Activated naive CD8-positive, alpha-beta T cell treated with anti-CD3 and anti-CD28 coated beads, Interleukin-2, amount 10 ng/mL, durations not matched to agents 7 days and 5 days (primary cell): ENCODE results near the gene CACYBP. TPM values are rescaled to one million over a fixed set of nuclear protein-coding genes. Genes with fewer than 3 reads are reported as not detected.
A peak's percentile ranks its signal among the peaks of the same experiment; 100 is the strongest.

Source experiments
- ATAC-seq: fragments of 150-1000 bp; cut with Tn5 transposase; one replicate; pipeline ENCODE4 v1.10.0; 2021; ENCODE audit warnings: low read depth, moderate library complexity
- POLR2A ChIA-PET: fragments of 350-600 bp; sonication (Branson Sonifier 250); formaldehyde crosslinking; loops from one replicate; lab custom pipeline; 2021; ENCODE audit warnings: antibody characterized with exemption; lab: Charles Lee
- DNase-seq: peaks from one replicate; pipeline ENCODE4 v3.0.0; 2021
- H3K27ac Mint-ChIP-seq: one replicate; pipeline ENCODE4 v1.8.0; 2022; ENCODE audit warnings: mild to moderate bottlenecking, mixed read lengths
- H3K27me3 Mint-ChIP-seq: one replicate; pipeline ENCODE4 v1.8.0; 2022; ENCODE audit warnings: mild to moderate bottlenecking, moderate library complexity, mixed read lengths
- H3K36me3 Mint-ChIP-seq: one replicate; pipeline ENCODE4 v1.8.0; 2021; ENCODE audit warnings: mild to moderate bottlenecking, mixed read lengths
- H3K4me1 Mint-ChIP-seq: one replicate; pipeline ENCODE4 v1.8.0; 2021; ENCODE audit warnings: mixed read lengths
- H3K4me3 Mint-ChIP-seq: one replicate; pipeline ENCODE4 v1.8.0; 2022; ENCODE audit warnings: mild to moderate bottlenecking, moderate library complexity, mixed read lengths
- H3K9me3 Mint-ChIP-seq: one replicate; pipeline ENCODE4 v1.8.0; 2021; ENCODE audit warnings: mixed read lengths
- total RNA-seq, 2 experiments: library from RNA; stranded (reverse); gene quantifications; one replicate each; pipeline ENCODE4 v1.2.3, GENCODE V29; 2021

CACYBP gene
- total RNA-seq, 2 experiments from 2014 or later, result 147 to 177 TPM

- Mint-ChIP-seq H3K27me3 (no peaks in the 10 kb centered on the region), H3K27ac (peak overlapping the region; percentile 85), H3K36me3 (peaks cover 1% of the 10 kb centered on the region), H3K9me3 (no peaks in the 10 kb centered on the region), H3K4me3 (peak overlapping the region; percentile 85), H3K4me1 (peaks cover 49% of the 10 kb centered on the region)
- POLR2A ChIA-PET, result interaction anchor here (0.6 to 7.4 kb wide), 4 partner anchors 24 to 165 kb away, joined by 3 to 72 read pairs (median 6); partner anchors contain the start of genes CACYBP and MRPS14
- DNase-seq (no peak), ATAC-seq (peak; percentile 11)
Measured at GRCh38 chr1:174964972-174965361, 34.8 kb upstream of the CACYBP start.

- no peaks in the 10 kb centered on the region for H3K27me3 Mint-ChIP-seq
- no peak for ATAC-seq
- DNase-seq, result no peak
- peak overlapping the region; percentile 85 for H3K4me3 Mint-ChIP-seq
- peak overlapping the region; percentile 85 for H3K27ac Mint-ChIP-seq
- H3K4me1 Mint-ChIP-seq, result peaks cover 55% of the 10 kb centered on the region
- no peaks in the 10 kb centered on the region for H3K9me3 Mint-ChIP-seq
- peaks cover under 1% of the 10 kb centered on the region for H3K36me3 Mint-ChIP-seq
- POLR2A ChIA-PET, result interaction anchor here (0.6 to 7.4 kb wide), 4 partner anchors 24 to 166 kb away, joined by 3 to 72 read pairs (median 6); partner anchors contain the start of genes CACYBP and MRPS14
Measured at GRCh38 chr1:174965362-174966007, 34.3 kb upstream of the CACYBP start.

DNA sequence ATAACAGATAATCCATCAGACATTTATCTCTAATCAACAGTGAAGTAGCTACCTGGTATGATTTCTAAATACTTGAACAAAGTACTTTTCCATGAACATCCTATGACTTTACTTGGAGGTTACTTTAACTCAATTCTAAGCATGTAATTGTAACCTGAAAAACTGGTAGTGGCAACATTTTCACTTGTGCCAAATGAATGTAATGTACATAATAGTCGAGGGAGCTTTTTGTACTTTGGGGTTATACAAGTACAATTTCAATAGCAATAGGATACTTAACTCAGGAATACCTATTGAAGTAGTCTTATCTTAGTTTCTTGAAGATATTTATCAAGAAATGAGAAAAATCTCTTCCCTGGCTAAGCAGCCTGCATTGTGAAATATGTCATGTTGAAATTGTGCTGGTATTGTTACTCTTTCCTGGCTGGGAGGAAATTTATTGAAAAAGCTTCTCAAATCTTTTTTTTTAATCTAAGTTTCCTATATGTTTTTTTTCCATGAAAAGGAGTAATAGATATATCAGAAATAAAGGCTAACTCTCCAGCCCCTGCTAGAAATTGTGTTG lies 33.7 kb upstream of the CACYBP start:
- Mint-ChIP-seq H3K9me3 (no peaks in the 10 kb centered on the region), H3K4me3 (peak overlapping the region; percentile 85), H3K4me1 (peaks cover 55% of the 10 kb centered on the region), H3K27ac (peak overlapping the region; percentile 90), H3K36me3 (no peaks in the 10 kb centered on the region), H3K27me3 (no peaks in the 10 kb centered on the region)
- ATAC-seq, result no peak
- POLR2A ChIA-PET, result interaction anchor here (2.0 to 7.4 kb wide), 2 partner anchors 33 to 57 kb away, joined by 7 to 72 read pairs; partner anchors contain the start of genes CACYBP and MRPS14
- no peak for DNase-seq

GRCh38 chr1:174967845-174968705 lies 31.7 kb upstream of the CACYBP start:
- no peaks in the 10 kb centered on the region for H3K9me3 Mint-ChIP-seq
- no peak for ATAC-seq
- no peaks in the 10 kb centered on the region for H3K27me3 Mint-ChIP-seq
- peaks cover 67% of the 10 kb centered on the region for H3K4me1 Mint-ChIP-seq
- POLR2A ChIA-PET, result interaction anchor here (0.6 to 7.4 kb wide), 7 partner anchors 10 to 722 kb away, joined by 3 to 72 read pairs (median 4); partner anchors contain the start of genes CACYBP and MRPS14
- H3K36me3 Mint-ChIP-seq, result peaks cover 5% of the 10 kb centered on the region
- H3K4me3 Mint-ChIP-seq, result peak overlapping the region; percentile 72
- no peak for DNase-seq
- H3K27ac Mint-ChIP-seq, result peak overlapping the region; percentile 84

DNA sequence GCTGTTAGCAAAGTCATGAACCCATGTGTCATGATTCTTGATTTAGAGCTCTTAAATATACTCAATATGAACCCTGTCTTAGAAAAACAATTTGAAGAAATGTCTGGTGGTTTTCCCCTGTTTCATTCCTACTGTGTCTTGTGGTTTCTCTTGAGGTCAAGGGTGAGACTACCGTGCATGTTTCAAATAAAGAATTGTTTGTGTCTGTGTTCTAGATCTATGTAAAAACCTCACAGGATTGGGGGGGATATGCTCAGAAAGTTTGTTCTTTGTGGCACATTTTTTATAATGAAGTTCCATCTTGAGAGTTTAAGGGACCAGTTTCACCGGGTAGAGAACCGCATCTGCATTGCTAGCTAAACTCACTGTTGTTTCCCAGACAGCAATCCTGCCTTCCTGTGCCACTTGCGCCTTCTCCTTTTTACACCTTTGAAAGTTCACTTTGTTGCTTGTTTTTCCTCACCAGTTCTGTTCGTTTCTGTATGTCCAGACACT lies 30.9 kb upstream of the CACYBP start:
- Mint-ChIP-seq H3K4me1 (peaks cover 63% of the 10 kb centered on the region), H3K27ac (peak overlapping the region; percentile 84), H3K9me3 (no peaks in the 10 kb centered on the region), H3K4me3 (peak overlapping the region; percentile 72), H3K36me3 (peaks cover 7% of the 10 kb centered on the region), H3K27me3 (no peaks in the 10 kb centered on the region)
- ATAC-seq, result peak; percentile 49
- DNase-seq, result no peak
- POLR2A ChIA-PET, result interaction anchor here (0.6 to 7.4 kb wide), 4 partner anchors 17 to 169 kb away, joined by 3 to 72 read pairs (median 4); partner anchors contain the start of genes CACYBP and MRPS14

DNA sequence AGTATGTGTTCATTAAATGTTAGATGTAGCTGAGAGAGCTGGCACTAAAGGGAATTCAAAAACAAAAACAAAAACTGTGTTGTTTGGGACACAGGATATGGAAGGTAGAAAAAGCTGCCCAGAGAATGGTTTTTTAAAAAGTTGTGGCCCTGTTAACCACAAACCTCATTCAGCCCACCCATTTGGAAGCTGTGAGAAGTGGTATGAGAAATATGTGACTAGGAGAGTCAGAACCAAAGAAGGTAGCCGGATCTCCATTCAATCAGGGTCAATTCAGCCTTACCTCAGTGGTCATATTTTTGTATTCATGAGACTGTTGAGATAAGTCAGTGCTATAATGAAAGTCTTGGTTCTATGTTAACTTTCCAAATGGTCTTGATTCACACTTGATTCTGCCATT lies 29.8 kb upstream of the CACYBP start:
- H3K9me3 Mint-ChIP-seq, result no peaks in the 10 kb centered on the region
- POLR2A ChIA-PET, result interaction anchor here (1.3 to 7.4 kb wide), 2 partner anchors 15 to 29 kb away, joined by 3 to 72 read pairs; partner anchors contain the start of gene CACYBP
- ATAC-seq, result peak; percentile 8
- H3K4me1 Mint-ChIP-seq, result peaks cover 54% of the 10 kb centered on the region
- no peaks in the 10 kb centered on the region for H3K27me3 Mint-ChIP-seq
- H3K4me3 Mint-ChIP-seq, result peak overlapping the region; percentile 72
- DNase-seq, result no peak
- H3K27ac Mint-ChIP-seq, result peak overlapping the region; percentile 84
- H3K36me3 Mint-ChIP-seq, result peaks cover 12% of the 10 kb centered on the region

GRCh38 chr1:174971466-174971865 lies 28.3 kb upstream of the CACYBP start:
- Mint-ChIP-seq H3K4me1 (peaks cover 41% of the 10 kb centered on the region), H3K36me3 (peaks cover 23% of the 10 kb centered on the region), H3K9me3 (no peaks in the 10 kb centered on the region), H3K27me3 (no peaks in the 10 kb centered on the region), H3K27ac (peak overlapping the region; percentile 60), H3K4me3 (peak overlapping the region; percentile 62)
- DNase-seq (no peak), ATAC-seq (no peak)
- POLR2A ChIA-PET, result interaction anchor here (7.4 kb wide), 1 partner anchor 28 kb away, joined by 72 read pairs; the partner anchor contains the start of gene CACYBP

DNA sequence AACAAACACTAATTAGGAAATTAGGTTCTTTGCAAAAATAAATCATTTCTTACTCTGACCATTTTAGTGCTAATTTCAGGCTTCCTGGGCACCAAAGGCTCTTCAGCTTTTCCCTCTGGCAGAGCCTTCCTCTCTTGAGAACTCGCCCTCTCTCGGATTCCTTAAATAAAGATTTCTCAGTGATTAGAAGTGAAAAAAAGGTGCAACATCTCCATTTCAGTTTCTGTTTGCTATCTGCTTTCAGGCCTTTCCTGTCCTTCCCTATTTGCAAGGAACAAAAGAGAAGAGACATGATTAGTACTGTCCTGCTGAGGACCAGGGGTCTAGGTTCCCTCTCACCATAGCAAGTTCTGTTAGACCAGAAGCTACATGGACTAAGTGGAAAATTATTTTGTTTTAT lies 27.8 kb upstream of the CACYBP start:
- no peaks in the 10 kb centered on the region for H3K9me3 Mint-ChIP-seq
- no peaks in the 10 kb centered on the region for H3K27me3 Mint-ChIP-seq
- peaks cover 39% of the 10 kb centered on the region for H3K4me1 Mint-ChIP-seq
- no peak for DNase-seq
- ATAC-seq, result no peak
- H3K27ac Mint-ChIP-seq, result no peak overlapping the region
- POLR2A ChIA-PET, result interaction anchor here (7.4 kb wide), 1 partner anchor 28 kb away, joined by 72 read pairs; the partner anchor contains the start of gene CACYBP
- H3K4me3 Mint-ChIP-seq, result no peak overlapping the region
- peaks cover 25% of the 10 kb centered on the region for H3K36me3 Mint-ChIP-seq

- POLR2A ChIA-PET, result no interaction called here
- peaks cover 29% of the 10 kb centered on the region for H3K36me3 Mint-ChIP-seq
- no peaks in the 10 kb centered on the region for H3K9me3 Mint-ChIP-seq
- ATAC-seq, result no peak
- H3K27ac Mint-ChIP-seq, result no peak overlapping the region
- H3K27me3 Mint-ChIP-seq, result no peaks in the 10 kb centered on the region
- DNase-seq, result no peak
- no peak overlapping the region for H3K4me3 Mint-ChIP-seq
- peaks cover 21% of the 10 kb centered on the region for H3K4me1 Mint-ChIP-seq
Measured at GRCh38 chr1:174974711-174975119, 25.0 kb upstream of the CACYBP start.

DNA sequence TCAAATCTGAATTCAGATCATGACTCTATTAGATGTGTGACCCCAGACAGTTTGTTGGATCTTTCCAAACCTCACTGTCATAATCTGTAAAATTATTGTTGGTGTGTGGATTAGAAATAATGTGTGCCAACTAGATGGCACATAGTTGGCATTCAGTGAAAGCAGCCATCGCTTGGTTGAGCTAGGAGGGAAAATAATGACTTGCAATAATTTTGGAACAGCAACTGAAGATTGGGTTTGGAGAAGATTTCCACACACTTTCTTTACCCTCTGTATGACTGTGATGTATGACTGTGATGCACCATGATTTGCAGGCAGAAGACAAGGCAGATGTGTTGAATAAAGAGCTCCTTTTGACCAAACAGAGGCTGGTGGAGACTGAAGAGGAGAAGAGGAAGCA lies 24.0 kb upstream of the CACYBP start:
- no peak for DNase-seq
- peaks cover 36% of the 10 kb centered on the region for H3K36me3 Mint-ChIP-seq
- POLR2A ChIA-PET, result interaction anchor here (0.9 kb wide), 1 partner anchor 24 kb away, joined by 6 read pairs; the partner anchor contains the start of gene CACYBP
- peaks cover 15% of the 10 kb centered on the region for H3K4me1 Mint-ChIP-seq
- H3K27ac Mint-ChIP-seq, result no peak overlapping the region
- no peaks in the 10 kb centered on the region for H3K27me3 Mint-ChIP-seq
- ATAC-seq, result no peak
- no peaks in the 10 kb centered on the region for H3K9me3 Mint-ChIP-seq
- no peak overlapping the region for H3K4me3 Mint-ChIP-seq

- POLR2A ChIA-PET, result interaction anchor here (0.9 kb wide), 1 partner anchor 23 kb away, joined by 6 read pairs; the partner anchor contains the start of gene CACYBP
- Mint-ChIP-seq H3K36me3 (peaks cover 37% of the 10 kb centered on the region), H3K27me3 (no peaks in the 10 kb centered on the region), H3K4me3 (no peak overlapping the region), H3K9me3 (no peaks in the 10 kb centered on the region), H3K4me1 (peaks cover 14% of the 10 kb centered on the region), H3K27ac (no peak overlapping the region)
- DNase-seq (no peak), ATAC-seq (no peak)
Measured at GRCh38 chr1:174976436-174977108, 23.2 kb upstream of the CACYBP start.
